Measurements from ENCODE around the gene PRORP.

DNA sequence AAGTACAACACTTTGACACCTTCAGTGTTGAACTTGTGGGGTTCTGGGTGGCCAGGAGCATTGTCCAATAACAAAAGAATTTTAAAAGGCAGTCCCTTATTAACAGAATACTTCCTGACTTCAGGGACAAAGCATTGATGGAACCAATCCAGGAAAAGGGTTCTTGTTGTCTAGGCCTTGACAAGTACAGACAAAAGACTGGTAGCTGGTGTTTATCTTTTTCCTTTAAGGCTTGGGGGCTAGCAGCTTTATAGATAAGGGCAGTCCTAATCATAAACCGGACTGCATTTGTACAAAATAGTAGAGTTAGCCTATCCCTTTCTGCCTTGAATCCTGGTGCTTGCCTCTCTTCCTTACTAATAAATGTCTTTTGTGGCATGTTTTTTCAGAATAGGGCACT lies 48.9 kb upstream of the PRORP start:
- TF ChIP-seq, protein P1, sequence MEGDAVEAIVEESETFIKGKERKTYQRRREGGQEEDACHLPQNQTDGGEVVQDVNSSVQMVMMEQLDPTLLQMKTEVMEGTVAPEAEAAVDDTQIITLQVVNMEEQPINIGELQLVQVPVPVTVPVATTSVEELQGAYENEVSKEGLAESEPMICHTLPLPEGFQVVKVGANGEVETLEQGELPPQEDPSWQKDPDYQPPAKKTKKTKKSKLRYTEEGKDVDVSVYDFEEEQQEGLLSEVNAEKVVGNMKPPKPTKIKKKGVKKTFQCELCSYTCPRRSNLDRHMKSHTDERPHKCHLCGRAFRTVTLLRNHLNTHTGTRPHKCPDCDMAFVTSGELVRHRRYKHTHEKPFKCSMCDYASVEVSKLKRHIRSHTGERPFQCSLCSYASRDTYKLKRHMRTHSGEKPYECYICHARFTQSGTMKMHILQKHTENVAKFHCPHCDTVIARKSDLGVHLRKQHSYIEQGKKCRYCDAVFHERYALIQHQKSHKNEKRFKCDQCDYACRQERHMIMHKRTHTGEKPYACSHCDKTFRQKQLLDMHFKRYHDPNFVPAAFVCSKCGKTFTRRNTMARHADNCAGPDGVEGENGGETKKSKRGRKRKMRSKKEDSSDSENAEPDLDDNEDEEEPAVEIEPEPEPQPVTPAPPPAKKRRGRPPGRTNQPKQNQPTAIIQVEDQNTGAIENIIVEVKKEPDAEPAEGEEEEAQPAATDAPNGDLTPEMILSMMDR (IDR thresholded peaks at IDR 0.05): no peak
- TF ChIP-seq POLR2A (IDR thresholded peaks at IDR 0.05): no peak
